ENCODE measurements around the gene ACSL6.
A peak's percentile ranks its signal among the peaks of the same experiment; 100 is the strongest.

ACSL6 gene

DNA sequence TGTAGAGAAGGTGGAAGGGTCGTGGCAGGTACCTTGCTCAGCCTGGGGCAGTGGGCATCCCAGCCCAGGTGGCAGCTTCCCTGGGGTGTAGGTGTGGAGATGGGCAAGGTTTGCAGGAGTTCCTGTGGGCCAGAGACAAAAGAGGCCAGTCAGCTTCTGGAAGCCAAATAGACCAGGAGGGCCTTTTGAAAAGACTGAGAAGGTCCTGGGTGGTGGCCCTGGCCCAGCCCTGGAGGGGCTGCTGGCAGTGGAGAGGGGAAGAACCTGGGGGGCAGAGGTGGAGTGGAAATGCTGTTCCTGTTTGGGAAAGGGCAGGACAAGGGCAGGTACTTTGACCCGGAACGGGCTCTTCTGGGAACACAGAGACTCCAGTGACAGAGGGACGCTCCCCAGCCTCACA, 42.0 kb upstream of the ACSL6 start:
- Histone ChIP-seq H3K9me3 (ENCODE audit: control insufficient read depth, insufficient read depth, low read depth, low read length) (no peaks in the 10 kb centered on the region), H3K36me3 (ENCODE audit: control insufficient read depth in 2 of 2, insufficient read depth in 1 of 2, low read length in 2 of 2) (no peaks in the 10 kb centered on the region)
- CTCF ChIA-PET: interaction anchor here (0.7 kb wide), 3 partner anchors 9 to 25 kb away, joined by 3 to 5 read pairs (median 4); no protein-coding TSS in a partner anchor

GRCh38 chr5:132052520-132052919, 41.1 kb upstream of the ACSL6 start:
- CTCF ChIA-PET: no interaction called here
- Histone ChIP-seq H3K27ac (ENCODE audit: extremely low read depth, low read depth, low read length) (no peak overlapping the region), H3K9me3 (ENCODE audit: control insufficient read depth, insufficient read depth, low read depth, low read length) (no peaks in the 10 kb centered on the region), H3K4me3 (ENCODE audit: low read depth, low read length) (no peak overlapping the region), H3K4me1 (ENCODE audit: control insufficient read depth, insufficient read depth, low read length) (no peaks in the 10 kb centered on the region), H3K36me3 (ENCODE audit: control insufficient read depth in 2 of 2, insufficient read depth in 1 of 2, low read length in 2 of 2) (no peaks in the 10 kb centered on the region)
- TF ChIP-seq ZNF391 (tag by site-specific recombination; IDR thresholded peaks at IDR 0.05; ENCODE audit: borderline replicate concordance, low read depth) (no peak), ZFHX2 (tag by site-specific recombination; conservative IDR thresholded peaks at IDR 0.05) (0 out of 2 replicates have a peak, but pooled peaks have one; percentile 13), ZNF146 (tag by site-specific recombination; IDR thresholded peaks at IDR 0.05) (no peak), EGR2 (tag by site-specific recombination; IDR thresholded peaks at IDR 0.05; ENCODE audit: low read depth) (peak; percentile 19; the same call in 1 of the 2 replicates), YY1 (tag by site-specific recombination; IDR thresholded peaks at IDR 0.05) (no peak), KLF1 (tag by site-specific recombination; IDR thresholded peaks at IDR 0.05) (no peak), ZBTB8A (tag by site-specific recombination; IDR thresholded peaks at IDR 0.05) (no peak), ZNF629 (tag by site-specific recombination; IDR thresholded peaks at IDR 0.05) (no peak), ZNF266 (tag by site-specific recombination; IDR thresholded peaks at IDR 0.05; ENCODE audit: low read depth) (no peak)
- POLR2A ChIA-PET: no interaction called here

More for the DNA sequence above, 42.0 kb upstream of the ACSL6 start:
- Histone ChIP-seq H3K4me3 (ENCODE audit: low read depth, low read length) (no peak overlapping the region), H3K27ac (ENCODE audit: extremely low read depth, low read depth, low read length) (no peak overlapping the region), H3K4me1 (ENCODE audit: control insufficient read depth, insufficient read depth, low read length) (no peaks in the 10 kb centered on the region)
- POLR2A ChIA-PET: no interaction called here
- TF ChIP-seq ZNF184 (tag by site-specific recombination; IDR thresholded peaks at IDR 0.05) (no peak), SCRT2 (tag by site-specific recombination; IDR thresholded peaks at IDR 0.05) (peak; percentile 6; the same call in 1 of the 2 replicates)

DNA sequence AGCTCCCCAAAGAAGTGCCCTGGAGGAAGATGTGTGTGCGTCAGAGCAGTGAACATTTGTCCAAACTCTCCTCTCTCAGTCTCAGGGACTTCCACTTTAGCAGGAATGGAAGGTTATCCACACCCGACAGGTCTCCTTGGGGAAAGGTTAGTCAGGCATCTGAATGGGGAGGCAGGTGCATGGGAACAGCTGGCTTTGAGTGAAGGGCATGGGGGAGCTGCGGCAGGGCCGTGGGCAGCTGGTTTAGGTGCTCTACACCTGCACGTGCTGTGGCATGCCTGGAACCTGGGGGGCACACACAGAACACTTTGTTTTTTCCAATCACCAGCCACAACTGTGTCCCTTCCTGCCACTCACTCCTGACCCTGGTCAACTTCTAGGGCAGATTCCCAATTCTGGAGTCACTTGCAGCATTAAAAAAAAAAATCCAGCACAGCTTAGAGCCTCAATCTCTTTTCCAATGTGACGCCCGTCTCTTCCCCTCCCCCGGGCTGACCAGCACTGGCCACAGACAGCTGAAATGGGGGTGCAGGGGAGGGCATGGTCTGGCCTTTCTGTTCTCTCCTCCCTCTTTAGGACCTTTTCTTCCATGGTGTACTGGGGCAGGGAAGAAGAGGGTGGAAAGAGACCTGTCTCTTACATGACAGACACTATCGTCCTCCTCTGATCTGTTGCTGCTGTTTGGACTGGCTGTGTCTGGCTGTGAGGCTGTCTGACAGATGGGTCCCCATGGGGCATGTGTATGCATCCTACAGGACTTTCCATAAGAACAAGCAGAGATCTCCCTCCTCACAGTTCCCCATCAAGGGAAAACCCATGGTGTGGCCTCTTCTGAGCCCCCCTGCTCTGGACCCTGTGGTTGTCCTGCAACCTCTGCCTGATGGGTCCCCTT, 39.4 kb upstream of the ACSL6 start:
- Histone ChIP-seq H3K4me3 (ENCODE audit: low read depth, low read length) (no peak overlapping the region), H3K27ac (ENCODE audit: extremely low read depth, low read depth, low read length) (no peak overlapping the region), H3K4me1 (ENCODE audit: control insufficient read depth, insufficient read depth, low read length) (no peaks in the 10 kb centered on the region), H3K9me3 (ENCODE audit: control insufficient read depth, insufficient read depth, low read depth, low read length) (no peaks in the 10 kb centered on the region), H3K36me3 (ENCODE audit: control insufficient read depth in 2 of 2, insufficient read depth in 1 of 2, low read length in 2 of 2) (no peaks in the 10 kb centered on the region)
- CTCF ChIA-PET: interaction anchor here (0.7 to 1.1 kb wide), 2 partner anchors 240 to 628 kb away, joined by 3 to 4 read pairs; no protein-coding TSS in a partner anchor
- POLR2A ChIA-PET: no interaction called here
- TF ChIP-seq ZNF211 (tag by site-specific recombination; IDR thresholded peaks at IDR 0.05; ENCODE audit: low read depth) (no peak), ZNF146 (tag by site-specific recombination; IDR thresholded peaks at IDR 0.05) (no peak), BCL11A (tag by site-specific recombination; IDR thresholded peaks at IDR 0.05; ENCODE audit: low read depth) (no peak), ZNF664 (tag by site-specific recombination; IDR thresholded peaks at IDR 0.05) (no peak), ZNF624 (tag by site-specific recombination; IDR thresholded peaks at IDR 0.05) (no peak), ZNF785 (tag by site-specific recombination; IDR thresholded peaks at IDR 0.05) (no peak), ZNF510 (tag by site-specific recombination; IDR thresholded peaks at IDR 0.05; ENCODE audit: insufficient replicate concordance) (no peak), PRDM6 (tag by site-specific recombination; IDR thresholded peaks at IDR 0.05) (no peak), ZNF140 (tag by site-specific recombination; IDR thresholded peaks at IDR 0.05) (no peak), ZNF623 (tag by site-specific recombination; IDR thresholded peaks at IDR 0.05) (no peak), ZNF148 (tag by site-specific recombination; IDR thresholded peaks at IDR 0.05; ENCODE audit: borderline replicate concordance) (no peak), ZNF114 (tag by site-specific recombination; IDR thresholded peaks at IDR 0.05) (no peak), ZNF426 (tag by site-specific recombination; IDR thresholded peaks at IDR 0.05) (no peak)
- TF ChIP-seq, protein P1, sequence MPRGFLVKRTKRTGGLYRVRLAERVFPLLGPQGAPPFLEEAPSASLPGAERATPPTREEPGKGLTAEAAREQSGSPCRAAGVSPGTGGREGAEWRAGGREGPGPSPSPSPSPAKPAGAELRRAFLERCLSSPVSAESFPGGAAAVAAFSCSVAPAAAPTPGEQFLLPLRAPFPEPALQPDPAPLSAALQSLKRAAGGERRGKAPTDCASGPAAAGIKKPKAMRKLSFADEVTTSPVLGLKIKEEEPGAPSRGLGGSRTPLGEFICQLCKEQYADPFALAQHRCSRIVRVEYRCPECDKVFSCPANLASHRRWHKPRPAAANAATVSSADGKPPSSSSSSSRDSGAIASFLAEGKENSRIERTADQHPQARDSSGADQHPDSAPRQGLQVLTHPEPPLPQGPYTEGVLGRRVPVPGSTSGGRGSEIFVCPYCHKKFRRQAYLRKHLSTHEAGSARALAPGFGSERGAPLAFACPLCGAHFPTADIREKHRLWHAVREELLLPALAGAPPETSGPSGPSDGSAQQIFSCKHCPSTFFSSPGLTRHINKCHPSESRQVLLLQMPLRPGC (tag by site-specific recombination; IDR thresholded peaks at IDR 0.05): no peak

All from HEK293 (cell line).